GM18505 (cell line): ENCODE data around the gene PSMC5.
"Not testable (repeated sequence)": the region's sequence is repeated elsewhere in the genome, so short reads cannot be mapped to it uniquely, and the experiment has no call there.

Source experiments
- ATAC-seq: cut with Tn5 transposase; IDR thresholded peaks from one replicate; pipeline ENCODE4 v1.9.1; 2021; ENCODE audit not compliant: unreplicated experiment
- POLR2A ChIP-seq: IDR thresholded peaks from 4 replicates; pipeline ENCODE4 v1.6.1; 2011; ENCODE audit warnings: borderline replicate concordance; ENCODE audit not compliant: insufficient read depth, insufficient read length; ENCODE audit errors: extremely low read depth

Gene PSMC5

GRCh38 chr17:63854709-63855108, 27.5 kb downstream of the PSMC5 start:
- TF ChIP-seq POLR2A: no peak
- ATAC-seq: no peak

GRCh38 chr17:63855185-63855584, 28.0 kb downstream of the PSMC5 start:
- no peak for ATAC-seq
- TF ChIP-seq POLR2A: no peak

- not testable (repeated sequence) for ATAC-seq
These were observed 29.2 kb downstream of the PSMC5 start for GRCh38 chr17:63856425-63856824.

GRCh38 chr17:63859257-63859656, 32.0 kb downstream of the PSMC5 start:
- TF ChIP-seq POLR2A: no peak
- ATAC-seq: no peak

- not testable (repeated sequence) for ATAC-seq
These were observed 39.4 kb downstream of the PSMC5 start for GRCh38 chr17:63866625-63867024.

GRCh38 chr17:63869491-63870291, 42.5 kb downstream of the PSMC5 start:
- not testable (repeated sequence) for ATAC-seq

- ATAC-seq: not testable (repeated sequence)
These were observed 43.0 kb downstream of the PSMC5 start for GRCh38 chr17:63870292-63870665.

GRCh38 chr17:63871646-63872365, 44.6 kb downstream of the PSMC5 start:
- not testable (repeated sequence) for ATAC-seq

GRCh38 chr17:63873577-63873976, 46.3 kb downstream of the PSMC5 start, which contains the start of gene CSH2:
CSH2 (minus strand) TSS chr17:63873677; CDS start chr17:63873614, 63 bp downstream.
- not testable (repeated sequence) for ATAC-seq

GRCh38 chr17:63874061-63874626, 46.9 kb downstream of the PSMC5 start:
- ATAC-seq: not testable (repeated sequence)

- not testable (repeated sequence) for ATAC-seq
These were observed 47.5 kb downstream of the PSMC5 start for GRCh38 chr17:63874693-63875092.

GRCh38 chr17:63878413-63878812, 51.2 kb downstream of the PSMC5 start:
- not testable (repeated sequence) for ATAC-seq

GRCh38 chr17:63880706-63881105, 53.5 kb downstream of the PSMC5 start:
- no peak for TF ChIP-seq POLR2A
- no peak for ATAC-seq

- not testable (repeated sequence) for ATAC-seq
These were observed 54.1 kb downstream of the PSMC5 start for GRCh38 chr17:63881337-63881736.
